Activated CD8-positive, alpha-beta memory T cell treated with anti-CD3 and anti-CD28 coated beads for 48 hours (primary cell): ENCODE results near the gene SPTA1.

ENCODE experiments used
- DNase-seq, 3 experiments: peaks; one replicate each; pipeline ENCODE4 v3.0.0-alpha.2; 2020; ENCODE audit warnings: low read depth in 2 of 3, low spot score in 2 of 3

The SPTA1 gene

DNA sequence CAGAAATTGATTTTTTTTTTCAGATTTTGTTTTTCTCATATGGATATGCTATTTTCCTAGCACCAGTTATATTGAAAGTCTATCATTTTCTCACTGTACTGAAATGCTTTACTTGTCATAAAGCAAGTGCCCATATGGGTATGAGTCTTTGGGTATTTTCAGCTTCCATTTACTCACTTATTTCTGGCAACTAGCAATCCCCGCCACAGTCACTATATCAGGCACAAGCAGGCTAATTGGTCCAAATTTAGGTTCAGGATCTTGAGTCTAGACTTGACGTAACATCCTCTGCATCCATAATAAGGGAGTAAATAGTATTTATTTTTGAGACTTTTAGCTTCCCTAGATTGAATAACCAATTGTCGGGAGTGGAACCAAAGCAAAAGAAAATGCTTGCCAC is 109.0 kb downstream of the SPTA1 start:
- no peak for DNase-seq

DNA sequence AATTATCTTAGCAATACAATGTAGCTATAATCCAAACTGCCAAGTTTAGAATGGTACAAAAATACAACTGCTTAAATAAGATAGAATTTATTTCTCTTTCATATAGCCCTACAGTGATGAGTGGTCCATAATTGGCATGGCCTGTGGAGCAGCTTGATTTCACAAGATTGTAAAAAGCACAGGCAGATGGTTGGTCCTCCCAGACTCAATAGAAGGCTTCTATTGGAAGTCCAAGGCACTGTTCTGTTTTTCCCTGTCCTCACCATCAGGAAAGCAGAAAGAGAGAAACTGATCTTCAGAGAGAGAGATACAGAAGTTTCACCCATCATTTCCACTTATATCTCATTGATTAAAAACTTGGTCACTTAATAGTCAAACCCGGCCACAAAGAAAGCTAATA is 114.3 kb downstream of the SPTA1 start:
- DNase-seq = no peak

DNA sequence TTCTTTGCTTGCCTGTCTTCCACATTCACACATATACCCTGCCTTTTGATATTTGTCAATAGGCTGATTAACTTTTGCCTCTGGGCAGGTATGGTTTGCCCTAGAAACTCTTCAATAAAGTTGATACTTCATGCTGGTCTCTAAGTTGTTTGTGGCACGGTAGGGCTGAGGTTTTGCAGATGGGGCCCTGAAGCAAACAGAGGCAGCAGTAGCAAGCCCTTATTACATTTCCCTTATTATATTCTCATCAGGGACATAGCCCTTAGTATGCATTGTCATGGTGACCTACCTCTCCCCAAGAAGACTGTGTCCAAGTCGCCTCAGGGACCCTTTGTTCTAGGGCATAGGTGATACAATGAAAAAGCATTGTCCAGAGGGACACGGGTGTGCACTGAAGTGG is 116.0 kb downstream of the SPTA1 start, which contains the start of gene OR6P1:
OR6P1 (minus strand) TSS at position 101 of the 400 bp plus-strand sequence. CDS start 6,976 bp downstream, outside the sequence.
- DNase-seq = no peak

DNA sequence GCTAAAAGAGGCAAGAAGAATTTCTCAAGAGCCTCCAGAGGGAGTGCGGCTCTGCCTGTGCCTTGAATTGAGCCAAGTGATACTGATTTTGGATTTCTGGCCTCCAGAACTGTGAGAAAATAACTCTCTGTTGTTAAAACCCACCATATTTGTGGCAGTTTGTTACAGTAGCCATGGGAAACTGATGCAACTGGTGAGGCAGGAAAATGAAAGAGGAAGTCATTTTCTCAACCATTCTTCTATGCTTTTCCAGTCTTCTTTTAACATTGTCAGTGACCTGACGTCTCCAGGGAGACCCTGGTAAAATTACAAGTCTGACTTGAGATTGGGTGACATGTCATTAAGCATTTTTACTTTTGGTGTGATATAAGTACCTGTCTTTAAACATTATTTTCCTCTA is 121.9 kb downstream of the SPTA1 start:
- no peak for DNase-seq

DNA sequence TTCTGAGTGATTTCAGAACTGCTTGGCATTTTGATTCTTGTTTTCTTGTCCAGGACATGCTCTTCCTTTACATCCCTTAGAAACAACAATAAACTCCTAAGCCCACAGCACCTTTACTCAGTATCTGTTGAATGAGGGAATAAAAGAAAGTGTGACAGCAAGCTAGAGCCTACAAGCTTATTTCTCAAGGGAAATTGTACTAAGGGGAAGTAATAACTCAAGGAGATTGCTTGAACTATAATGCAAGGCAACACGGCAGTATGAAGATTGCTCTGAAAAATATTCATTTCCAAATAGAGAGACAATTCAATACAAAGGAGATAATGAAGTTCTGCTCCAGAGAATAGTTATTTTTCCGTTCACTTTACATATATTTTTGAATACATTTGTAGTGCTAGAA is 122.7 kb downstream of the SPTA1 start:
- no peak for DNase-seq
